HG02642 (cell line): ENCODE data around the gene LRIG3.

Source experiments
- ATAC-seq: cut with Tn5 transposase; IDR thresholded peaks from one replicate; pipeline ENCODE4 v1.9.1; 2021; ENCODE audit warnings: mild to moderate bottlenecking; ENCODE audit not compliant: unreplicated experiment, poor library complexity

Gene LRIG3

DNA sequence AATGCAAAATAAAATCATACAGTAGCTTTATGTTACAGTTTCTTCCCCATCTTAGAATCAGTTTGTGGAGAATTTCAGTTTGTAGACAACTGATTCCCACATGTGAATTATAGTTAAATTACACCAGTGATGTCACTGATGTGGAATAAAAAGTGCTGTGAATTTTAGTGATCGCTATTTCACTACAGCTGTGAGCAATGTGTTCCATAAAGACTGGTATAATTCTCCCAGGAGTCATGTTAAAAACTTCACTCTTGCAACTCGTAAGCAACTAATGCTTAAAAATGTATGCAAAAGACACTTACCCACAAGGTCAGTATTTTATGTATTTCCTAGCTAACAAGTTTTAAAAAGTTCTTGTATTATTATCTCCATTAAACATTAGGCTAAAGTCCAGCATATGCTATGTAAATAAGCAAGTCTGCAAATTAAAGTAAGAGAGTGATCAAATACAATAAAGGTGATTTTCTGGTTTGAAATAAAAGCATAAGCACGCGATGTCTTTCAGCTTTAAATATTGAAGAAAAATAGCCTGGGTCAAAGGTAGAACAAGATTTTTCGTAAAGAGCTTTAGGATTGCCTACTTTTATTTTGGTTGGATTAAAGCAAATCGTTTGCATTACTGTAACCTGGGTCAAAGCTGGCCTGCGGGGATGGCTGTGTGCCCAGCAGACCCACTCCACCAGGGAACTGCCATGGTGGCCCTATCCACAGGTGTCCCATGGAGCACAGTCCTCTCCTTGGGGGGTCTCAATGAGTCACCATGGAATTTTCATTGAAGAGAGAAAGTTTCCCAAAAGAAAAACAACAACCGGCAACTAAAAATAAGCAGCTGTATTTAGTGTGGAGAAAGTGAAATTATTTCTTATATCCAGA lies 12.7 kb upstream of the LRIG3 start:
- no peak for ATAC-seq

DNA sequence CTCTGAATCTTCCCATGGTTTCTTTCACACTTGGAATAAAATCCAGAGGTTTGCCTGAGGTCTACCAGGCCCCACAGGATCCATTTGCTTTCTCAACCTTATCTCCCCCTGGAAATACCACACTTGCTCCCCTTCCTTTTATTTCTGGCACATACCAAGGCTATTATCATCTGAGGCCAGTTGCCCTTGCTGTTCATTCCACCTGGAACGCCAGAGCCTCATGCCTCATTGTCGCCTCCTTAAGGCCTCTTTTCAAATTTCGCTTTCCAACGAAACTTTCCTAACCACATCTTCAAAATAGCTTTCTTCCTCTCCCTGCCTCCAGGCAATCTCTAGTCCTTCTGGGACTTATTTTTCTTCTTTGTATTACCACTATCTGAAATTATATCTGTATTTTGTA lies 11.2 kb upstream of the LRIG3 start:
- no peak for ATAC-seq

DNA sequence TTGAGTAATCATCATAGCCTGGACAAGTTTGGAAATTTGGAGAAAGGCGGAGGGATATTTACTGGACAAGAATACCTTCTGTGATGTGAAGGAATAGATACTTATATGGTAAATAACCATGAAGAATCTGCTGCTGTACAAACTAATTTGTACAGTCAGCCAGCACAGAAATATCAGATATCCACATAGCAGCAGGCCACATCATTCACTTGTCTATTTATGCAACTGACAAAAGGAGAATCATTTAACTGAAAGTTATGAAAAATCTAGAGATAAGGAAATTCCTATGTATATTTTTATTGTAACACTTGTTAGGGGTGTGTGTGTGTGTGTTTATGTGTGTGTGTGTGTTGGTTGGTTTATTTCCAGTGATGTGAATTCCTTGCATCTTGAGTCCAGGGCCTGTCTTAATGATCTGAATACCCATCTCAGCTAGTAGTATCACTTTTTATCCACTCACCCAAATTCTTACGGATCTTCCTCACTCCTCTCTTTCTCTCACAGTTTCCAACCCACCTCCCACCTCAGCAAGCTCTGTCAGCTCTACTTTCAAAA lies 10.5 kb upstream of the LRIG3 start:
- ATAC-seq: no peak

DNA sequence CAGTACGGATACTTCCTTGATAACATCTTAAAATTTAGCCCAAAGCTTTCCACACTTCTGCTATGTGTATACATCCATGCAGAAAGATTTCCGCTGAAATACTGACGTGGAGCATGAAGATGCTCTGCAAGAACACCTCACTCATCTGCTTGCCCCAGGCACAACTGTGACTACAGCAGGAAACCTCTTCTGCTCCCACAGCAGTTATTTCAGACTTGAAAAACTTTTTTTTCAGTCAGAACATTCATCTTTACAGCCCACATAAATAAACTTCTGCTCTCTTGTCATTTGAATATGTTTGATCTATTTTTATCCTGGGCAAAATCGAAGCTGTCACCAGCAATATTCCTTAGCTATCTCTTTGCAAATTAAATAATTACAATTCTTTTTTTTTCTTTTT lies 6.8 kb upstream of the LRIG3 start:
- ATAC-seq: no peak

DNA sequence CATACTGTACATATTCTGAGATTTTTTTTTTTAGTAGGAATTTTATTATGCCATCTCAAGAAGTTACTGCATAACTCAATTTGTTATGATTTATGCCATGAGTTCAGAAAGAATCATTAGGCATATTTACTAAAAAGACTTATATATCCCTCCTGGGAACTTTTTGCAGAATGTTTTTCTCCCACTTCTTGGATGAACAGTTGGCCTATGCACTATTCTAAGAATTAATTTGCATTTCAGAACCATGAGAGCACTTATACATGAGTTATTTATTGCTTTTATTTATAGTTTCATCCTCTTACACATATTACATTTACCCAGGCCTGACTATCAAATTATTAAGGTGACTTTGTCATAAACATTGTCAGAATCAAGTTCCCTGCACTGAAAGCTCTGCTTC lies 6.3 kb upstream of the LRIG3 start:
- ATAC-seq: no peak

DNA sequence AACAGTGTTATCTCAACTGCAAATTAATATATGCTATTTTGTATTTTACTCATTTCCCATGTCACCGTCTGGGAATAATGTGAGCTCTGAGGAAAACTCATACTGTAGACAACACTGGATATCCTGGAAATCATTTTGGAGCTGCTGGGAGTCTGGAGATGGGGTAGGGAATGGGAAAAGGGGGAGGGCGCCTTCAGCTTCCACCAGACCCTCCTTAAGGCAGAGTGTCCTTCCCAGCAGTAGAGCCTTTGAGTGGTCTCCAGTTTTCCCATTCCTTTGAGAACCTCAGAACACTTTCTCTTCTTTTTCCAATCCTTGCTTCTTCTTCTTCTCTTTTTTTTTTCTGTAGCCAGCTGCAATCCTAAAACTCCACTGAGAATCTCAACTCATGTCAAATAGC lies 5.4 kb upstream of the LRIG3 start:
- no peak for ATAC-seq

DNA sequence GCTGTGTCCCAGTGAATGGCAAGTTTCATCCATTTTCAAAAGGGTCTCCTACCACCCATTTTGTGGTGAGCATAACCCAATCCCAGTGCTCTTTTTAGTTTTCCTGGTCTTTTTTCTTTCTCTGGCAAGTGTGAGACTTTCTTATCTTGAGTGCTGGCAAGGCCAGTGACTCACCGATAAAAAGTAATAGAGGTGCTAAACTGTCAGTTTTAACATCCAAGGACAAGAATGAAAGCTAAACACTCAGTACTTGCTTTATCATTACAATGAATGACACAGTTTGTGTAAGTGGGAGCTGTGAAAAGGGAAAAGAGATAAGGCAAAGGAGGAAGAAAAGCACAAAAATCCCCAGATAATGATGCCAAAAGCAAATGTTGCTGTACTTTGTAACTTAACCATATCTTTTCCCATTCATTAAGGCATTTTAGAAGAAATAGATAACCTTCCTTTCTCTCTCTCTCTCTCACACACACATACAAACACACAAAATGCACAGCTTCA lies 4.9 kb upstream of the LRIG3 start:
- no peak for ATAC-seq

DNA sequence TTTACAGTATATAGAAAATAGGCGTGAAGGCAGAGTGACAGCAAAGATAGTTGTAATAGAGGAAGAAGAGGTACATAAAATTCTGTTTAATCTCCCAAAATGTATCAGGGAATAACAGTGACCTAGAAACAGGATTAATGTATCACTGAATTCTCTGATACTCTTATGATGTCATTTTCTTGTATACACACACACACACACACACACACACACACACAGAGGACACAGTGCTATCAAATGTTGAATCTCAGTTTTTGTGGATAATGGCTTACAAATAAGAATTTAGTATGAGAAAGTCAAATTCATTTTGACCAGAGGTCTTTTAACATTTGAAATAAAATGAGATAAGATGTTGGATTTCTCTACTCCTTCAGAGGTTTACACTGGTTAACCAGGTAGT lies 4.3 kb upstream of the LRIG3 start:
- no peak for ATAC-seq

DNA sequence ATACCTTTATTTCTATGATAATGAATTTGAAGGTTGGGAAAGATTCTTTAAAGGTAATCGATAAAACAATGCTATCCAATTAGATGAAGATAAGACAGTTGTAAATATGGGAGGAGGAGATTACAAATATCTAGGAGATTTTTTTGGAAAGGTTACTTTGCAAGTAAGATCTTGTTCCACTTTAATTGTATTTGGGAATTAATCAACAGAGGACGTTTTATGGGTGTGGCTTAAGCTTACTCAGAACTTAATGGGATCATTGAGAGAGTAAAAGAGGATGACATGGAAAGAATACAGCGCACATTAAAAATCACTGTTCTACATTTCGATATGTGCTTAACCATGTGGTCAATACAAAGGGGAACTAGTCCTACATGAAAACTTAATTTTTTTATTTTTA lies 3.5 kb upstream of the LRIG3 start:
- no peak for ATAC-seq

DNA sequence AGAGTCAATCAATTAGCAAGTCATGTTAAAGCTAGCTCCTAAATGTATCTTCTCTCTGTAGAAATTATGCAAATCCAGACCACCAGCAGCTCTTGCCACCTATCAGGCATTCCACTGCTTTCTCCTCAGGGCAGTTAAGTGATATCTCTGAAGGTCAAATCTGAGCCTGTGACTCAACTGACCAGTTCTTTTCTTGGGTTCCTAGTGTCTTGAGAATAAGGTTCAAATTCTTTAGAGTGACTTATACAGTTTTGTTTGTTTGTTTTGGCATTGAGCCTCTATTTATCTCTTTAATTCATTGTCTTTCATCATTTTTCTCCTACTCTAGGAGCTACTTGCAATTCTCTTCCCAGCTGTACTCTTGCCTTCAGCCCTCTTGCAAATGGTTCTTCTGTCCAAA lies 2.5 kb upstream of the LRIG3 start:
- no peak for ATAC-seq

DNA sequence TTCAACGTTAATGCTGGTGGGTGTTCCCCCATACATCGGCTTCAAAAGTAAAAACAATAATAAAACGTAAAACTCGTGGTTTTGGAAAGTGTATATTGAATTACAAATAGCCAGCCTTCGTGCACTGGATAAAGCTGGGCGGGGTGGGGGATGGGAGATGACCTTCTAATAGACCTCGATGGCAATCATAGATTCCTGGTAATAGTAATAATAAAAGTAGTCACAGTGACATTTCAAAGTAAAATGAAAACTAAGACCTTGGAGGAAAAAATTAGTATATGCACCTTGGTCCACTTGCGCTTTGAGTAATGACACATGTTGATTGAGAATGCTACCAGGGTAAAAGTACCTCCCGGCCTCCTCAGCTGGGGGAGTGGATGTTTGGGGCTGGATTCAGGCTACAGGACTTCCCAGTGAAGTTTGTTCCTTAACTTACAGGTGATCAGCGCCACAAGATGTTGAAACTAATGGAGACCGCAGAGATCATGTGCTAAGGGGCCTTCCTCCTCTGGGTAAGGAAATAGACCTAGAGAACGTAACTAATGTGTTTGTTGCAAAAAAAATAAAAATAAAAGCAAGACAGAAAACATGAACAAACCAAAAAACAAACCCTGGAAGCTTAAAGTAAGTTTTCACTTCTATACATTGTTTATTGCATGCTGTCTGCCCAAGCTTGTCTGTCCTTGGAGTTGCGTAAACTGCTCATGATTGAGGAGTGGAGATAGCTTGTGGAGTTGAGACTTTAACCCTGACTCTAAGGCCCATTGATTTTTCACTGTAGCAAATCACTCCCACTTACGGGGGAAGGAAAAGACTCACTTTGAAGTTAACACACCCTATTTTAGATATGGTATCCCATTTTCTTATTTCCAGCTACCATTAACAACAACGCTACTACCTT lies 907 bp upstream of the LRIG3 start:
- no peak for ATAC-seq

DNA sequence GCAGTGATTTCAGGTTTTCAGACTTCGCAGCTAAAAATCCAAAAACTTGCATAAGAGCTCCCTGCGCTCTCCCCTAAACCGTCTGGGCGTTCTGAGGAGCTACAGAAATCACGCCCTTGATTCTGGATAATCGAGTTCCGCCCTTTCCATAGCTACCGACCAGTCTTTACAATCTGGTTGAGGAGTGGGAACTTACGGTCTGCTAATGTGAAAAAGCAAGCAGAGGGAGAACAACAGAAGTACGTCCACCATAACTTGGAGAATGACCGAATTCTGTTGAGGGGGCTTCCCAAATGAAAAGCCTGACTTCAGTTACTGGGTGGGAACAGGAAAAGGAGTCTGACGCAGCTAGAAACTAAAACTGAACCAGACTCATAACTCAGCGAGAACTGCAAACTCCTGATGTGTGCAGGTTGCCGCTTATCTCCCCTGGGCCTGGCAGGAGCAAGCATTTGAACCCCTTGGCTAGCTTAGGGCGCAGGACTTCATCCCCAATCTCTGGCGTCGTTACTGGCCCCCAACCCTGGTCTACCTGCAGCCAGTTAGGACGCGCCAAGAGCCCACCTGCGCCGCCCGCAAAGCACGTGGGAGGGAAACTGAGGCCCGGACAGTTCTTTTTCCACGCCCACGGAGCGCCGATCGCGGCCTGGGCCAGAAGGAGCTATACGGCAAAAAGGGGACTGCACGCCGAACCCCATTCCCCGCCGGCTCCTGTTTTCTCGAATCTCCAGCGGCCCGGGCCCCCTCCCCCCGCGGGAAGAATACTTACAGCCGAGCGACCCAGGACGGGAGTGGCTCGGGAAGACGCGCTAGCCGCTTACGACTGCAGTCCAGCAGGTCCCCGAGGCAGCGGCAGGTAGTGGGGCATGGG lies 838 bp downstream of the LRIG3 start:
- ATAC-seq: peak; percentile 36

DNA sequence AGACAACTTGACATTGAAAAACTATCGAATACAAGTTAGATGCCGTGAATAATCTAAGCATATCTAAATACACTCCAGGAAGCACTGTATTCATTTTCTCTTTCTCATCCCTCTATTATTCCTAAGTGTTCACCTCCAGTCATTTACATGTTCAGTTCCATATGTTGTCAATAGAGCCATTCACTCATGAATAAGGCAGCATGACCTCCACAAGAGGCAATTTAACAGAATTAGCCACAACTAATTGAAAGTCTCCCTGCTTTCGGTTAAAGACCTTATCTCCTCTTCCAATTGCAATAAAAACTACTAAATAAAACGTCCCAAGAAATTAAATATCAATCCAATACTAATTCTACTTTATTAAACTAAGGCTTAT lies 1.8 kb downstream of the LRIG3 start:
- no peak for ATAC-seq

DNA sequence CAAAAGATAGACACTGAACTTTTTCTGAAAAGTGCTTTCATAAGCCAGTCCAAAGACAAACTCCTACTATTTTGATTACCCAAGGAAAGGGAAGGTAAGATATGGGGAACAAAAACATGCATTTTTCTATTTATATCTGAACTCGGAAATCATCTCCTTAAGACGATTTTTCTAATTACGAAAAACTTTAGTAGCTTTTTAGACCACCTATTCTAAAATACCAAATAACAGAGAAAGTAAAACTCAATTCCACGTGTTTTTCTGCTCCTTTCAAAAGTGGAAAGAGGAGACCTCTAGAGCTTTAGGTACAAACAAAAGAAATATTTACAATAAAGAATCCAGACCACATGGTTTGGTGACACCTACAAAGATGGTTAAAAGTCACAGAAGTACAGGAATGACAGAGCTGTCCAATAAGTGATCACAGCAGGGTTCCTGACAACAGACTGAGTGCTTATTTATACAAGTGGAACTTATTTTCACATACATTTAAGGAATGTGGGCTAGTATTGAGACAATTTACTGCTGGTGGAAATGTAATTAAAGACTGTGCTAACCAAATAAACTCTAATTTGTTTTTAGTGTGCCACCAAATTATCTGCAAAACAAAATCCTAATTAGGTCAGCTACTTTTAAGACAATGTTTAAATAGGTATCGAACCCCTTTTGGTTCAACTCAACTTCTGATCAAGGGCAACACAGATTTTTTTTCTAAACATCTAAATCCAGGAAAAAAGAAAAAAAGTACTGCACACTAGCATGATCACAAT lies 2.4 kb downstream of the LRIG3 start:
- ATAC-seq: no peak

DNA sequence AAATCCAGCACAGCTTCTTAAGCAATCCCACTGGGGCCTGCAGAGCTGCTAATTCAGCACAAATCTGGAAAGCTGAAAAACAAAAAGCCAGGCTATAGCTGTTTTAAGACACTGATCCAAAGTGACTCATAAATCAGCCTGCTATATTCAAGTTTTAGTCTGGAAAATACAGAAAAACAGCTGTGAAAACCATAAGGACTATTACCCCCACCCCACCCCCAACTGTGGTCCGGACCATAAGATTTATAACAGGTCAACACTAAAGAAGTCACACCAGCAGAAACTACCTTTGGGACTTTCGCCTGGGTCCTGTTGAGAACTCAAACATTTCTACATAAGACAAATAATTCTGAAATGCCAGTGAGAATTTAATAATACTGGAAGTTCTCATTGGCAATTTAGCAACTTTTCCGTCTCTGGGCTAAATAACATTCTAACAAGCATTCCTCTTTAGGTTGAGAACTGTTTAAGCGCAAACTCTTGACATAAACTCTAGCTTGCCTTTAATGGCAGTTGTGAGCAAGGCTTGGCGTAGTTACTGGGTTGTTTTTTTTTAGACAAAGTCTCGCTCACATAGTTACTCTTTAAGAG lies 3.3 kb downstream of the LRIG3 start:
- no peak for ATAC-seq

DNA sequence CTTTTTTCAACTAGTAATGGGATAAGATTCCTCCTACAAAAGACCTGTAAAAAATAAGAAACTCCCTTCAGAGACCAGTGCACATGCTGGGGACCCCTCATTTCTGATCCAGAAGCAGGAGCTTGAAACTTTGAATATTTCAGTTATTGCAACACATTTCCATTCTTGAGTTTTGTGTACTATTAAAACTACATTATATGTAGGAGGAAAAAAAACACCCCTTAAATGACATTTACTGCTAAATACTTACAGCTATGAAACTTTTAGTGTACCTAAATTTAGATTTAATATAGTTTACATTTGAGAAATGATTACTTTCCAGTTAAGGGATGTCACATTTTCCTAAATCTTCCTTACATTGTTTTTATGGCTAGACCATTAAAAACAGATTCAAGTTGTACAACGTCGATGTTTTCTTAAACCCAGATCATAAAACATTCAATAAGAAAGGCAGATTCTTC lies 4.1 kb downstream of the LRIG3 start:
- ATAC-seq: no peak

DNA sequence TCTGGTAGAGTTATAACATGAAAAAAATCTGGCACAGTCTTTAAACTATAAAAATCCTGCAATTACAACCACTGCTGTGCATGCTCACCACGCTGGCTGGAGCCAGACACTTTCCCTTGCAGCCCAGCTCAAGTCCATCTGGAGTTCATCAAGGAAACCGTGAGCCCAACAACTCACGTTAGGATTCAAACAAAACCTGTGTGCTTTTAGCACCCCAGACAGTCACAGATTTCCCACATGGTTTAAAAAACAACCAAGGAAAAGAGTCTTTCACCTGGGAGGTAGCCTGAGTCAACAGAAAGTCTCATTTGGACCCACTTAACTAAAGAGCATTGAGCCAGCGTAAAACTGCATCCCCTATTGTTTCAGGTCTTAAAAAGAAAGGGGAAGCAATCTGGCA lies 4.7 kb downstream of the LRIG3 start:
- ATAC-seq: no peak

DNA sequence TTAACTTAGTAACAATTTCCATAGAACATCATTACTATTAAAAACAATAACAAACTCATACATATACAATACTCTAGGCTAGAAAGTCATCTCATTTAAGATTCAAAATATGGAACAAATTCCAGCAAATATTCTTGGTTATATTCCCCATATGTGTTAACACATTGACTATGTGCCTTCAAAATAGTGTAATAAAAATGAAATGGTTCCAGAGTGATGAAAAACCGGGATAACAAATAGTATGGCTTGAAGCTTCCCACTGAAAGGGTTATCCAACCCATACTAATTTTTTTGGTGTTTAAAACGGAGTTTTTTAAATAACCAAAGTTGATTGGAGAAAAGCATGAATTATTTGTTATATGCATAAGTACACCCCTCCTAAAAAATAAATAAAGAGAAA lies 5.3 kb downstream of the LRIG3 start:
- ATAC-seq: no peak

DNA sequence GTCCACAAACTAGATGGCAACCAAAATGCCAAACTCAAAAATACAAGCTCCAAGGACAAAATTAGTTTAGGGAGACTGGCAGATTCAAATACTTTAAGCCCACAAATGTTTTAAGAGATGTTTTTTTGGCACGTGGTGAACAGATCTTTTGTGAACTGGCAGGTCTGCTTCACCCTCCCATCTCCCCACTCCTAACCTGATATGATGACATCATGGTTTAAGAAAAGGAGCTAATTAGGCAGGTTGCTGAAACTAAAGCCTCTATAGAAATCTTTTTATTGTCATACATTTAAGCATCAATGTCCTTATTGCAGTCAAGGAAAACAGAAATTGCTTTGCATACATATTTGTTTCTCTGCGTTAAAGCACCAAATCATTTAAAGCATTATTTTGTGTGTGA lies 5.8 kb downstream of the LRIG3 start:
- ATAC-seq: no peak
